ENCODE measurements around the gene BCAS4.
A peak's percentile ranks its signal among the peaks of the same experiment; 100 is the strongest.

BCAS4 gene

DNA sequence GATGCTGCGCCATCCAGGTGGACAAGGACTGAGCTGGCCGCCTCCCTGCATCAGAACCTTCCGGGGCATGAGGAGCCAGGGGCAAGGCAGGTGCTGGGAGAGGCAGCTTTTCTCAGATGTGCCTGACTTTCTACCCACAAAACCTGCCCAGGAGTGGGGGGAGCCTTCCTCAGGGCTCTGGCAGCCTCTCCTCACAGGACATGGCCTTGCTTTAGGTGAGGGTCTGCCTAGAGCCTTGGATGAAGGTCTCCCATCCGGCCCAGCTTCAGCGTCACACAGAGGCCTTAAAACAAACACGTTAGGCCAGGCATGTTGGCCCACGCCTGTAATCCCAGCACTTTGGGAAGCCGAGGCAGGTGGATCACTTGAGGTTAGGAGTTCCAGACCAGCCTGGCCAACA lies 7.4 kb downstream of the BCAS4 start:
- no peak for DNase-seq (ENCODE audit: low read depth in 2 of 2)
- TF ChIP-seq, protein P1, sequence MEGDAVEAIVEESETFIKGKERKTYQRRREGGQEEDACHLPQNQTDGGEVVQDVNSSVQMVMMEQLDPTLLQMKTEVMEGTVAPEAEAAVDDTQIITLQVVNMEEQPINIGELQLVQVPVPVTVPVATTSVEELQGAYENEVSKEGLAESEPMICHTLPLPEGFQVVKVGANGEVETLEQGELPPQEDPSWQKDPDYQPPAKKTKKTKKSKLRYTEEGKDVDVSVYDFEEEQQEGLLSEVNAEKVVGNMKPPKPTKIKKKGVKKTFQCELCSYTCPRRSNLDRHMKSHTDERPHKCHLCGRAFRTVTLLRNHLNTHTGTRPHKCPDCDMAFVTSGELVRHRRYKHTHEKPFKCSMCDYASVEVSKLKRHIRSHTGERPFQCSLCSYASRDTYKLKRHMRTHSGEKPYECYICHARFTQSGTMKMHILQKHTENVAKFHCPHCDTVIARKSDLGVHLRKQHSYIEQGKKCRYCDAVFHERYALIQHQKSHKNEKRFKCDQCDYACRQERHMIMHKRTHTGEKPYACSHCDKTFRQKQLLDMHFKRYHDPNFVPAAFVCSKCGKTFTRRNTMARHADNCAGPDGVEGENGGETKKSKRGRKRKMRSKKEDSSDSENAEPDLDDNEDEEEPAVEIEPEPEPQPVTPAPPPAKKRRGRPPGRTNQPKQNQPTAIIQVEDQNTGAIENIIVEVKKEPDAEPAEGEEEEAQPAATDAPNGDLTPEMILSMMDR (IDR thresholded peaks at IDR 0.05; ENCODE audit: low read depth, low read length): no peak
- H3K4me3 ChIP-seq (replicated peaks in 1 of 2; ENCODE audit: low read depth in 2 of 2, low read length in 2 of 2): no peak overlapping the region

- TF ChIP-seq, protein P1 (IDR thresholded peaks at IDR 0.05; ENCODE audit: low read depth, low read length): no peak
These were observed 9.8 kb downstream of the BCAS4 start for GRCh38 chr20:50804437-50805348.

DNA sequence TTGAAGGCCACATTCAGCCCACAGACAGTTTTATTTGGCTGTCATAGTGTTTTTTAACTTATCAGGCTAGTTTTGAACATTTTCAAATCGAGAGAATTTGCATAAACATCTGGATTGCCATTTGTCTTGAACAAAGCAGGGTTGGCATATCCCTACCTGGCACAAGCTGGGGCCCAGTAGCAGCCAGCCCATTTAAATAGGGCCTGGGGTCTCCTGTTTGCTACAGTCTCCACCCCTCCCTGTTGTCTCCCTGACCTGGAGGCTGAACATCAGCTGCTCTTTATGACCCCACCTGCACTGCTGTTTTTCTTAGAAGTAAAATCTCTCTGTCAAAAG lies 10.5 kb downstream of the BCAS4 start:
- no peak overlapping the region for H3K4me3 ChIP-seq (replicated peaks in 1 of 2; ENCODE audit: low read depth in 2 of 2, low read length in 2 of 2)
- no peak for DNase-seq (ENCODE audit: low read depth in 2 of 2)

More at GRCh38 chr20:50804437-50805348, 9.8 kb downstream of the BCAS4 start:
- no peak for DNase-seq (ENCODE audit: low read depth in 2 of 2)
- H3K4me3 ChIP-seq (replicated peaks in 1 of 2; ENCODE audit: low read depth in 2 of 2, low read length in 2 of 2): no peak overlapping the region

GRCh38 chr20:50806126-50806768 lies 11.4 kb downstream of the BCAS4 start:
- H3K4me3 ChIP-seq (replicated peaks in 1 of 2; ENCODE audit: low read depth in 2 of 2, low read length in 2 of 2): no peak overlapping the region
- DNase-seq (ENCODE audit: low read depth in 2 of 2): no peak
- TF ChIP-seq, protein P1 (IDR thresholded peaks at IDR 0.05; ENCODE audit: low read depth, low read length): no peak

More for the DNA sequence above, 10.5 kb downstream of the BCAS4 start:
- TF ChIP-seq, protein P1 (IDR thresholded peaks at IDR 0.05; ENCODE audit: low read depth, low read length): no peak

- H3K4me3 ChIP-seq (replicated peaks in 1 of 2; ENCODE audit: low read depth in 2 of 2, low read length in 2 of 2): no peak overlapping the region
- TF ChIP-seq, protein P1 (IDR thresholded peaks at IDR 0.05; ENCODE audit: low read depth, low read length): no peak
- peak in 1 of 2 donors; percentile 52 for DNase-seq (ENCODE audit: low read depth in 2 of 2)
These were observed 15.2 kb downstream of the BCAS4 start for GRCh38 chr20:50810063-50810462.

DNA sequence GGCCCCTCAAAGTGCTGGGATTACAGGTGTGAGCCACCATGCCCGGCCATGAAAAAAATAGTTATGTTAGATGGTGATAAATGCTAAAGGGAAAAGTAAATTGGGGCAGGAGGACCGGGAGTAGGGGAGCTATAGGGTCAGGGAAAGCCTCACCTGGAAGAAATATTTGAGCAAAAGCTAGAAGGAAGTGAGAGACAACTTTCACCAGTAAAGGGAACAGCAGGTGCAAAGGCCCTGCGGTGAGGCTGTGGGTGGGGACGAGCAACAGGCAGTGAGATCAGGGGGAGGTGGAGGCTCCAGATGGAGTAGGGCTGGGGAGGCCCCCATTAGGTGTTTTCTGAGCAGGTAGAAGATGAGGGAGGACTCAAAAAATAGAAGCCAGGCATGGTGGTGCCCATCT lies 16.0 kb downstream of the BCAS4 start:
- no peak for DNase-seq (ENCODE audit: low read depth in 2 of 2)
- TF ChIP-seq, protein P1 (IDR thresholded peaks at IDR 0.05; ENCODE audit: low read depth, low read length): no peak
- no peak overlapping the region for H3K4me3 ChIP-seq (replicated peaks in 1 of 2; ENCODE audit: low read depth in 2 of 2, low read length in 2 of 2)
